Dedifferentiated amniotic fluid mesenchymal stem cell (primary cell): ENCODE results near the gene GABRR2.

Experiments used
- DNase-seq: peaks from one replicate; pipeline ENCODE4 v3.0.0-alpha.2; 2016; ENCODE audit errors: extremely low spot score

GABRR2 gene

DNA sequence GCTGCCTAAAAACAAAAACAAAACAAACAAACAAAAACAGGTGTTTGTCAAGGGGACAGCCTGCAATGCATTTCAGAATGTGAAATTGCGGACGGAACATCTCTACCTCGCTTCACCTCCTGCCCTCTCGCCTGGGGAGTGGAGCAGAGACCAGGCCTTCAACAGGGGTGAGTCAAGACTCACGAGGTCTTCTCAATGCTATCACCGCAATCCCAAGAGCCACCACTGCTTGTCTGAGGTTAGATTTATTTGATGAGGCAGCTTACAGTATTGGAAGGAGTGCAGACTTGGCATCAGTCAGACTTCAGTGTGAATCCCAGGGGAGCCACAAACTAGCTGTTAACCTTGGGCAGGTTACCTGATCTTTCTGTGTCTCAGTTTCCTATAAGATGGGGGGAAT, 105.6 kb downstream of the GABRR2 start:
- no peak for DNase-seq

DNA sequence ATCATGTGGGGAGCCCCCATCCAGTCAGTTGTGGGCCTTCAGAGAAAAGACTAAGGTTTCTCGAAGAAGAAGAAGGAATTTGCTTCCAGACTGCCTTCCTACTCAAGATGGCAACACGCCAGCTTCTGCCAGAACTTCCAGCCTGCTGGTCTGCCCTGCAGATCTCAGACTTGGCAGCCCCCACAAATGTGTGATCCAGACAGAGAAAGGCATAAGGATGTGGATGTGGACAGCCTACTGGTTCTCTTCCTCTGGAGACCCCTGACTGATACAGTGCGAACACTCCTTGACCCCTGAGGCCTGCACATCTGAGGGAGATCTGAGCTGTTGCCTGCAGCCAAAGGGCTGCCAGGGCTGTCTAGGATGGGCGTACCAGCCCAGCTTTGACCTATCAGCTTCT, 106.5 kb downstream of the GABRR2 start:
- DNase-seq = no peak
